ENCODE measurements around the gene TBC1D19.

DNA sequence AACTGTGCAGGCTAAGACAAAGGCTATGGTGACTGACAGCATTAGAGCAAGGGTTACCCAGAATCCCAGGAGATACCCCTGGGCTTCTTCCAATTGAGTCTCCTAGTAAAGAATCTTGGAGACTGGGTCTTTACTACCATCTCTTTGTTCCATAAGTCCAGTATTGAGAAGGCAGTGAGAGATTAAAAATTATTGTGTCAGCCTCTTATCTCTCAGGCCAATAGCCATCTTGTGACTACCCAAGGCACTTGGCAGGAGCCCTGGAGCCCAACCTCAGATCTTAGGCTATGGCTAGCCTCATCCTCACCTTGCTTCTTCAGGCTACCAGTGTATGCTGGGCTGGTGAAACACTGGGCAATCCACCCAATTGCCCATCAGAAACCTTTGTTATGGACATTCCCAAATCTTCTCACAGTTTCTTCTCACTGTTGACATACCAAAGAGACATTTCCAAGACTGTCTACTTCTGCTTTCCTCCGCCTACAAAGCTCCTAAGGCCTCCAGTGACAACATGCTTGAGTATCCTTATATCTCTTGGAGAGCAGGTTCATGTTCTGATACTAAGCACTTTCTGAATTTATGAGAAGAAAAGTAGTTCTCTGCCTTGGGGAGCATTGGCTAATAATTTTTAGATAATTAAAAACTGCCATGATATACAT, 200.5 kb downstream of the TBC1D19 start:
- TF ChIP-seq, protein P1, sequence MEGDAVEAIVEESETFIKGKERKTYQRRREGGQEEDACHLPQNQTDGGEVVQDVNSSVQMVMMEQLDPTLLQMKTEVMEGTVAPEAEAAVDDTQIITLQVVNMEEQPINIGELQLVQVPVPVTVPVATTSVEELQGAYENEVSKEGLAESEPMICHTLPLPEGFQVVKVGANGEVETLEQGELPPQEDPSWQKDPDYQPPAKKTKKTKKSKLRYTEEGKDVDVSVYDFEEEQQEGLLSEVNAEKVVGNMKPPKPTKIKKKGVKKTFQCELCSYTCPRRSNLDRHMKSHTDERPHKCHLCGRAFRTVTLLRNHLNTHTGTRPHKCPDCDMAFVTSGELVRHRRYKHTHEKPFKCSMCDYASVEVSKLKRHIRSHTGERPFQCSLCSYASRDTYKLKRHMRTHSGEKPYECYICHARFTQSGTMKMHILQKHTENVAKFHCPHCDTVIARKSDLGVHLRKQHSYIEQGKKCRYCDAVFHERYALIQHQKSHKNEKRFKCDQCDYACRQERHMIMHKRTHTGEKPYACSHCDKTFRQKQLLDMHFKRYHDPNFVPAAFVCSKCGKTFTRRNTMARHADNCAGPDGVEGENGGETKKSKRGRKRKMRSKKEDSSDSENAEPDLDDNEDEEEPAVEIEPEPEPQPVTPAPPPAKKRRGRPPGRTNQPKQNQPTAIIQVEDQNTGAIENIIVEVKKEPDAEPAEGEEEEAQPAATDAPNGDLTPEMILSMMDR (conservative IDR thresholded peaks at IDR 0.05): no peak
- TF ChIP-seq EZH2 (IDR thresholded peaks at IDR 0.05; ENCODE audit: low read depth): no peak
